Gastroesophageal sphincter (tissue), 4 donors: ENCODE measurements around the gene MYBBP1A. TPM values are rescaled to one million over a fixed set of nuclear protein-coding genes. Genes with fewer than 3 reads are reported as not detected.
A peak's percentile ranks its signal among the peaks of the same experiment; 100 is the strongest.

Source experiments
- ATAC-seq: fragments of 150-250 bp; one replicate; pipeline ENCODE4 v1.9.1; 2016; ENCODE audit warnings: mild to moderate bottlenecking, moderate library complexity
- H3K27ac ChIP-seq, 4 donors: fragments of 200-600 bp; sonication (generic) in 3 of 4; 1 replicate in 3 of 4; 2 replicates in 1 of 4; pipeline ENCODE4 v1.5.1; 2016 to 2019
- H3K27me3 ChIP-seq: fragments of 200-600 bp; sonication (generic); one replicate; pipeline ENCODE4 v1.5.1; 2019
- H3K36me3 ChIP-seq, 2 donors: fragments of 200-600 bp; sonication (generic); one replicate each; pipeline ENCODE4 v1.5.1; 2019; ENCODE audit warnings: control low read depth in 1 of 2
- H3K4me1 ChIP-seq, 3 donors: fragments of 200-600 bp; sonication (generic); 1 replicate in 2 of 3; 2 replicates in 1 of 3; pipeline ENCODE4 v1.5.1; 2016 to 2019; ENCODE audit warnings: control low read depth in 2 of 3
- H3K4me3 ChIP-seq, 2 donors: fragments of 200-600 bp; sonication (generic); one replicate each; pipeline ENCODE4 v1.5.1; 2019; ENCODE audit warnings: mild to moderate bottlenecking in 1 of 2, moderate library complexity in 1 of 2
- H3K9me3 ChIP-seq, 3 donors: fragments of 200-600 bp; sonication (generic); one replicate each; pipeline ENCODE4 v1.5.1; 2017 to 2019; ENCODE audit warnings: control low read depth in 2 of 3
- CTCF ChIP-seq, 4 experiments: fragments of 200-600 bp in 2 of 4; fragments of 450-650 bp in 2 of 4; sonication (generic) in 1 of 4; IDR thresholded peaks; one replicate each; pipeline ENCODE4 v1.5.1; 2017 to 2019; ENCODE audit warnings: antibody characterized with exemption in 4 of 4, mild to moderate bottlenecking in 2 of 4, moderate library complexity in 2 of 4
- EP300 ChIP-seq: sonication (generic); formaldehyde crosslinking; IDR thresholded peaks from one replicate; pipeline ENCODE4 v1.6.1; 2017; ENCODE audit warnings: antibody characterized with exemption, mild to moderate bottlenecking
- POLR2A ChIP-seq, 2 donors: fragments of 450-650 bp; IDR thresholded peaks; one replicate each; pipeline ENCODE4 v1.6.1; 2017; ENCODE audit warnings: antibody characterized with exemption in 2 of 2, mild to moderate bottlenecking in 2 of 2, moderate library complexity in 1 of 2
- POLR2AphosphoS5 ChIP-seq: sonication (generic); formaldehyde crosslinking; IDR thresholded peaks from one replicate; pipeline ENCODE4 v1.6.1; 2017; ENCODE audit warnings: antibody characterized with exemption
- WGBS, 2 donors: methylation state at CpG; one replicate each; pipeline ENCODE4 v1.1.5; 2018; ENCODE audit warnings: low coverage in 1 of 2; 5-methylcytosine and 5-hydroxymethylcytosine counted together
- total RNA-seq, 4 donors: library from RNA; depleted of rRNA; stranded (reverse); fragments of >200 nt; gene quantifications; one replicate each; pipeline ENCODE4 v1.1.0, GENCODE V29; 2016

MYBBP1A gene
- total RNA-seq, 4 donors from 2014 or later, result 19.1 to 46.4 (median 40.9) TPM

GRCh38 chr17:4523946-4524345, 31.2 kb downstream of the MYBBP1A start:
- ATAC-seq, result no peak
- no peaks in the 10 kb centered on the region for H3K27me3 ChIP-seq
- H3K36me3 ChIP-seq, result no peaks in the 10 kb centered on the region
- WGBS, 2 donors, result 81 to 90% methylated on average over 7 of the region's 8 CpGs
- no peak for TF ChIP-seq POLR2A (IDR thresholded peaks at IDR 0.05)
- no peak for TF ChIP-seq CTCF (IDR thresholded peaks at IDR 0.05)
- TF ChIP-seq POLR2AphosphoS5, result no peak
- no peak for TF ChIP-seq EP300
- H3K4me1 ChIP-seq, result peaks cover 0 to 64% (median 11%) of the 10 kb centered on the region in 3 donors
- H3K4me3 ChIP-seq, result no peak overlapping the region
- H3K27ac ChIP-seq, result no peak overlapping the region
- H3K9me3 ChIP-seq, result no peaks in the 10 kb centered on the region

GRCh38 chr17:4522661-4523060, 32.5 kb downstream of the MYBBP1A start:
- Histone ChIP-seq H3K9me3 (no peaks in the 10 kb centered on the region), H3K4me1 (peaks cover 0 to 55% (median 12%) of the 10 kb centered on the region in 3 donors), H3K27ac (peak overlapping the region in 3 of 4 donors; percentile 62 to 82 (median 70)), H3K4me3 (no peak overlapping the region), H3K27me3 (no peaks in the 10 kb centered on the region), H3K36me3 (no peaks in the 10 kb centered on the region)
- TF ChIP-seq POLR2AphosphoS5 (no peak), POLR2A (IDR thresholded peaks at IDR 0.05) (no peak), CTCF (IDR thresholded peaks at IDR 0.05) (no peak), EP300 (no peak)
- ATAC-seq, result no peak
- 60 to 69% methylated on average over 1 to 5 of the region's 6 CpGs for WGBS, 2 donors

GRCh38 chr17:4520894-4521600, 34.1 kb downstream of the MYBBP1A start:
- no peak for TF ChIP-seq EP300
- TF ChIP-seq POLR2A (IDR thresholded peaks at IDR 0.05), result no peak
- TF ChIP-seq CTCF (IDR thresholded peaks at IDR 0.05), result no peak
- TF ChIP-seq POLR2AphosphoS5, result no peak
- Histone ChIP-seq H3K4me3 (no peak overlapping the region), H3K27ac (peak overlapping the region in 3 of 4 donors; percentile 62 to 82 (median 70)), H3K9me3 (no peaks in the 10 kb centered on the region), H3K36me3 (no peaks in the 10 kb centered on the region), H3K27me3 (no peaks in the 10 kb centered on the region), H3K4me1 (peaks cover 0 to 53% (median 12%) of the 10 kb centered on the region in 3 donors)
- 61 to 66% methylated on average over 6 to 8 of the region's 8 CpGs for WGBS, 2 donors
- peak; percentile 64 for ATAC-seq

GRCh38 chr17:4520060-4520893, 34.9 kb downstream of the MYBBP1A start:
- WGBS, 2 donors, result 52 to 82% methylated on average over 5 to 9 of the region's 19 CpGs
- peak overlapping the region in 3 of 4 donors; percentile 62 to 82 (median 70) for H3K27ac ChIP-seq
- TF ChIP-seq POLR2AphosphoS5, result peak; percentile 26
- no peak for TF ChIP-seq POLR2A (IDR thresholded peaks at IDR 0.05)
- TF ChIP-seq CTCF (IDR thresholded peaks at IDR 0.05), result no peak
- no peak for TF ChIP-seq EP300
- no peaks in the 10 kb centered on the region for H3K36me3 ChIP-seq
- H3K27me3 ChIP-seq, result no peaks in the 10 kb centered on the region
- peaks cover 0 to 47% (median 12%) of the 10 kb centered on the region in 3 donors for H3K4me1 ChIP-seq
- no peak for ATAC-seq
- no peak overlapping the region for H3K4me3 ChIP-seq
- no peaks in the 10 kb centered on the region for H3K9me3 ChIP-seq
